Measurements from ENCODE around the gene ZNF565.

DNA sequence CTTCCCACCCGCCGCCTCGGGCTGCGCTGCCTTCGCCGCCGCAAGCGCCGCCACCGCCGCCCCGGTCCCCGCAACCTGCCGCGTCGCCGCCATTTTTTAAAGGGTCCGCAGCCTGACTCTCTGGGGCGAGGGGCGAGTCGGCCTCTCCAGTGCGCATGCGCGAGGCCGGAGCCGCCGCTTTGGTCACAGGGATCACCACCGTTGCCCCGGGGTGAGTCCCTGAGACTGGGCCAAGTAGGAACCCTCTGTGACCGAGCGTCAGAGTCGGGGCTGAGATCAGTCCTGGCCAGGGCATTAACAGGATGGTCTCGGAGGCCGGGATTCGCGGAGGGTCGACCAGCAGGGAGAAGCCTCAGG lies 43.0 kb upstream of the ZNF565 start:
- TF ChIP-seq, protein P1, sequence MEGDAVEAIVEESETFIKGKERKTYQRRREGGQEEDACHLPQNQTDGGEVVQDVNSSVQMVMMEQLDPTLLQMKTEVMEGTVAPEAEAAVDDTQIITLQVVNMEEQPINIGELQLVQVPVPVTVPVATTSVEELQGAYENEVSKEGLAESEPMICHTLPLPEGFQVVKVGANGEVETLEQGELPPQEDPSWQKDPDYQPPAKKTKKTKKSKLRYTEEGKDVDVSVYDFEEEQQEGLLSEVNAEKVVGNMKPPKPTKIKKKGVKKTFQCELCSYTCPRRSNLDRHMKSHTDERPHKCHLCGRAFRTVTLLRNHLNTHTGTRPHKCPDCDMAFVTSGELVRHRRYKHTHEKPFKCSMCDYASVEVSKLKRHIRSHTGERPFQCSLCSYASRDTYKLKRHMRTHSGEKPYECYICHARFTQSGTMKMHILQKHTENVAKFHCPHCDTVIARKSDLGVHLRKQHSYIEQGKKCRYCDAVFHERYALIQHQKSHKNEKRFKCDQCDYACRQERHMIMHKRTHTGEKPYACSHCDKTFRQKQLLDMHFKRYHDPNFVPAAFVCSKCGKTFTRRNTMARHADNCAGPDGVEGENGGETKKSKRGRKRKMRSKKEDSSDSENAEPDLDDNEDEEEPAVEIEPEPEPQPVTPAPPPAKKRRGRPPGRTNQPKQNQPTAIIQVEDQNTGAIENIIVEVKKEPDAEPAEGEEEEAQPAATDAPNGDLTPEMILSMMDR (IDR thresholded peaks at IDR 0.05; ENCODE audit: low read depth, low read length): no peak
- TF ChIP-seq, protein P2, sequence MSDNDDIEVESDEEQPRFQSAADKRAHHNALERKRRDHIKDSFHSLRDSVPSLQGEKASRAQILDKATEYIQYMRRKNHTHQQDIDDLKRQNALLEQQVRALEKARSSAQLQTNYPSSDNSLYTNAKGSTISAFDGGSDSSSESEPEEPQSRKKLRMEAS (IDR thresholded peaks at IDR 0.05; ENCODE audit: low read depth, low read length): no peak
- TF ChIP-seq POLR2A (IDR thresholded peaks at IDR 0.05; ENCODE audit: extremely low read depth, insufficient read length): no peak
- no peak for TF ChIP-seq MYC (IDR thresholded peaks at IDR 0.05; ENCODE audit: low read depth, low read length)

Data from NB4 (cell line).